Renal pelvis (tissue), 12 donors: ENCODE measurements around the gene RGS9. TPM values are rescaled to one million over a fixed set of nuclear protein-coding genes. Genes with fewer than 3 reads are reported as not detected.
"Not testable (repeated sequence)": the region's sequence is repeated elsewhere in the genome, so short reads cannot be mapped to it uniquely, and the experiment has no call there.

Experiments
- DNase-seq: peaks from one replicate; pipeline ENCODE4 v3.0.0-alpha.2; 2013
- long read RNA-seq, 16 experiments: transcript quantifications; one replicate each; lab custom pipeline, GENCODE V29; 2026
- polyA plus RNA-seq, 3 donors: library from polyadenylated mRNA; unstranded; fragments of 120-200 nt; gene quantifications; one replicate each; pipeline ENCODE4 v1.2.1, GENCODE V29; 2013; ENCODE audit not compliant: insufficient read length in 3 of 3

RGS9 gene
- 10 to 100 TPM; 16.1 to 18.3 (median 16.4) TPM for polyA plus RNA-seq
- long read RNA-seq, donor 1, partial matches to known transcripts: 0 of 3 reads
- long read RNA-seq, donor 1, other reads (novel, unspliced or antisense): 0 of 3 reads
- long read RNA-seq, donor 2, transcript RGS9-212 (3 exons, 2,736 nt): major isoform, 7 of 7 reads
- long read RNA-seq, donor 2, partial matches to known transcripts: 0 of 7 reads
- long read RNA-seq, donor 2, other reads (novel, unspliced or antisense): 0 of 7 reads
- long read RNA-seq, donor 3, partial matches to known transcripts: 0 of 1 reads
- long read RNA-seq, donor 3, other reads (novel, unspliced or antisense): 0 of 1 reads
- long read RNA-seq, donor 4, transcript RGS9-212 (3 exons, 2,736 nt): major isoform, 5 of 12 reads
- long read RNA-seq, donor 4, partial matches to known transcripts: 5 of 12 reads
- long read RNA-seq, donor 4, other reads (novel, unspliced or antisense): 0 of 12 reads
- long read RNA-seq, donor 5, transcript RGS9-212 (3 exons, 2,736 nt): major isoform, 6 of 6 reads
- long read RNA-seq, donor 5, partial matches to known transcripts: 0 of 6 reads
- long read RNA-seq, donor 5, other reads (novel, unspliced or antisense): 0 of 6 reads
- long read RNA-seq, donor 6, partial matches to known transcripts: 0 of 4 reads
- long read RNA-seq, donor 6, other reads (novel, unspliced or antisense): 0 of 4 reads
- long read RNA-seq, donor 7, transcript RGS9-212 (3 exons, 2,736 nt): major isoform, 10 of 14 reads
- long read RNA-seq, donor 7, partial matches to known transcripts: 0 of 14 reads
- long read RNA-seq, donor 7, other reads (novel, unspliced or antisense): 0 of 14 reads
- long read RNA-seq, donor 8, transcript RGS9-212 (3 exons, 2,736 nt): major isoform, 7 of 12 reads
- long read RNA-seq, donor 8, partial matches to known transcripts: 5 of 12 reads
- long read RNA-seq, donor 8, other reads (novel, unspliced or antisense): 0 of 12 reads
- long read RNA-seq, donor 9, transcript RGS9-212 (3 exons, 2,736 nt): major isoform, 7 of 12 reads
- long read RNA-seq, donor 9, partial matches to known transcripts: 0 of 12 reads
- long read RNA-seq, donor 9, other reads (novel, unspliced or antisense): 0 of 12 reads
- long read RNA-seq, donor 10, transcript RGS9-212 (3 exons, 2,736 nt): major isoform, 6 of 8 reads
- long read RNA-seq, donor 10, partial matches to known transcripts: 0 of 8 reads
- long read RNA-seq, donor 10, other reads (novel, unspliced or antisense): 0 of 8 reads
- long read RNA-seq, donor 11, partial matches to known transcripts: 0 of 3 reads
- long read RNA-seq, donor 11, other reads (novel, unspliced or antisense): 0 of 3 reads
- long read RNA-seq, donor 12, partial matches to known transcripts: 0 of 4 reads
- long read RNA-seq, donor 12, other reads (novel, unspliced or antisense): 0 of 4 reads
- long read RNA-seq, donor 13, partial matches to known transcripts: 0 of 3 reads
- long read RNA-seq, donor 13, other reads (novel, unspliced or antisense): 0 of 3 reads
- long read RNA-seq, donor 14: 0 reads
- long read RNA-seq, donor 15: 0 reads
- long read RNA-seq, donor 16, transcript RGS9-212 (3 exons, 2,736 nt): major isoform, 5 of 7 reads
- long read RNA-seq, donor 16, partial matches to known transcripts: 0 of 7 reads
- long read RNA-seq, donor 16, other reads (novel, unspliced or antisense): 0 of 7 reads

GRCh38 chr17:65137021-65137939 lies at the start of gene RGS9:
RGS9 (plus strand) TSS chr17:65137370; CDS start chr17:65137541, 171 bp downstream.
- peak; percentile 84 for DNase-seq

GRCh38 chr17:65088621-65089360 lies 48.4 kb upstream of the RGS9 start:
- DNase-seq: no peak

- DNase-seq: no peak
These were observed 44.9 kb upstream of the RGS9 start for GRCh38 chr17:65092262-65092661.

DNA sequence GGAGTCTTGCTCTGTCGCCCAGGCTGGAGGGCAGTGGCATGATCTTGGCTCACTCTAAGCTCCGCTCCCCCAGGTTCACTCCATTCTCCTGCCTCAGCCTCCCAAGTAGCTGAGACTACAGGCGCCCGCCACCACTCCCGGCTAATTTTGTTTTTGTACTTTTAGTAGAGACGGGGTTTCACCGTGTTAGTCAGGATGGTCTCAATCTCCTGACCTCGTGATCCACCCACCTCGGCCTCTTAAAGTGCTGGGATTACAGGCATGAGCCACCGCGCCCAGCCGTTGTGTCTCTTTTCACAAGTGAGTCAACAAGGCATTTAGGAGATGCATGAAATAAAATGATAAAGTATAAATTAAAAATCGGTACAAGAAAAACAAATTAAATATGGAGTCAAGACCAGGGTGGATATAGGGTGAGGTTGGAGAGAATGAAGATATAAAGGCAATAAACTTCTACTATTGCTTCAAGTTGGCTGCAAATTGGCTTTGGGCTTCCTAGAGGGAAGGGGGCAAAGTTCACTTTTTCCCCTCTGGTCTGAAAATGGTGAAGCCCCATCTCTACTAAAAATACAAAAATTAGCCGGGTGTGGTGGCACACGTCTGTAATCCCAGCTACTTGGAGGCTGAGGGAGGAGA lies 44.3 kb upstream of the RGS9 start:
- DNase-seq: not testable (repeated sequence)

DNA sequence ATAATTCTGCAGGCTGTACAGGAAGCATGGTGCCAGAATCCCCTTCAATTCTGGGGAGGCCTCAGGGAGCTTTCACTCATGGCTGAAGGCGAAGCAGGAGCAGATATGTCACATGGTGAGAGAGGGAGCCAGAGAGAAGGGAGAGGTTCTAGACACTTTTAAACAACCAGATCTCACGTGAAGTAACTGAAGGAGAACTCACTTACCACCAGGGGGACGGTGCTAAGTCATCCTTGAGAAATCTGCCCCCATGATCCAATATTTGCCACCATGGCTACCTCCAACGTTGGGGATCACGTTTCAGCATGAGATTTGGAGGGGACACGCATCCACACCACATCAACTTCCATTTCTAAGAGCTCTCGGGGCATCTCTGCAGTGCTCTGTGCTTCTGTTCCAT lies 43.2 kb upstream of the RGS9 start:
- no peak for DNase-seq

GRCh38 chr17:65095465-65095864 lies 41.7 kb upstream of the RGS9 start:
- no peak for DNase-seq

GRCh38 chr17:65096382-65096781 lies 40.8 kb upstream of the RGS9 start:
- DNase-seq: not testable (repeated sequence)

- no peak for DNase-seq
These were observed 40.1 kb upstream of the RGS9 start for GRCh38 chr17:65097110-65097509.

- no peak for DNase-seq
These were observed 37.7 kb upstream of the RGS9 start for GRCh38 chr17:65099475-65099874.

- no peak for DNase-seq
These were observed 37.2 kb upstream of the RGS9 start for GRCh38 chr17:65099941-65100315.

DNA sequence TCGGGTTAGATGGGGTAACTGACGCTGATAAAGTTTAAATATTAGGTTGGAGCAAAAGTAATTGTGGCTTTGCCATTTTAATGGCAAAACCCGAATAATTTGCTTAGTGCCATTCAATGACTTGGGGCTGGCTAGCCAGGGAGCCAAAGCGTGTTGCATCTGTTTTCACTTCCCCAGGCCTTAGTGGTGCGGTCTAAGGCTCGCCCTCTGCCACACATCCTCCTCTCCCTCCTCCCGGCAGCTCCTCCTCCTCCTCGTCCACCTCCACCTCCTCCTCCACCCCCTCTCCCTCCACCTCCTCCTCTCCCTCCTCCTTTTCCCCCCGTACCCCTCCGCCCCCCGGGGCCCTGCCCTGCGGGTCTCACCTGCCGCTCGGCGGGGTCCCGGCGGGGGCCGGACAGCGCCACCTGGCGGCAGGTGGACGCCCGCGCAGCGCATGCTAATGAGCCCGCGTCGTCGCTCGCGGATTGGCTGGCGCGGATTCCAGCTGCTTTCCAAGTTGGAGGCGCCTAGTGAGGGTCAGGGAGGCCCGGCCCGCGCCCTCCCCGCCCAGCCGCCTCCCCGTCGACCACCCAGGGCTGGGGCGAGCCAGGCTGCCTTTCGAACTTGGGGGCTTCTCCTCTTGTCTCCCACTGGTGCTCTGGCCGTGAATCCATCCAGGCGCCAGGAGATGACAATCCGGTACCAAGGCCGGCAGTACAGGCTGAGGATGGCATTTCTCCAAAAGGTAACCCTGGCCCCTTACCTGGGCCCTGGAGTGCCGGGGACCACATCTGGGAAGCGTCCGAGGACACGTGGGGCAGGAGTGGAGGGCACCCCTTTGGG lies 36.6 kb upstream of the RGS9 start:
- DNase-seq: peak; percentile 81

DNA sequence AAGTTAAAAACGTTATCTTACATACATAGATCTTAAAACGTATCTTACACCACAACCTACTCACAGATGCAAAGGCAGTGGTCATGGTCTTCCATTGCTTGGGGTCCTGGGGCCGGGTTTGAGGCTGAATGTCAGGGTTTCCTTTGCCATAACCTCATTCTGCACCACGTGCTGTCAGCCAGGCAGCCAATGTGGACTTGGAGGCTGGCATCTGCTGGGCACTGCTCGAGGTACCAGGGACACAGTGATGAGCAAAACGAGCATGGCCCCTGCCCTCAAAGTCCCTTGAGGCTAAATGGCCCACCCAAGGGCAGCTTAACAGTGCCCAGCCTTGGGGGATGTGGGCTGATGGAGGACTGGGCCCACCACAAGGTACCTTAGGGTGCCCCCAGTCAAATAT lies 35.8 kb upstream of the RGS9 start:
- no peak for DNase-seq

DNA sequence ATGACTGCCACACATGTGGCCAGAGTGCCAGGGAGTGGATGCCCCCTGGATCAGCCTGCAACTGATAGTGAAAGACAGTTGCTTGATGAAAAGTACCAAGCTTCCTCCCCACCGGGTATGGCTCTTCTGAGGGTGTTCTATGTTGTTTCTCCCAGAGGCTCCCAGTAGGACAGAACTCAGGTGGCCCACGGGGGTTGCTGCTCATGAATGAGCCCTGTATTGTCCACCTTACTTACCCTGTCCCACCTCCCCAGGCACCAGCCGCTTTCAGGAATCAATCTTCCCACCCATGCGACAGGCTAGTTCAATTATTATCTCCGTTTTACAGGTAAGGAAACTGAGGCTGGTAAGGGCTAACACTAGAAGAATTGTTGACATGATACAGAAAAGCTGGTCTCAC lies 34.9 kb upstream of the RGS9 start:
- no peak for DNase-seq

DNA sequence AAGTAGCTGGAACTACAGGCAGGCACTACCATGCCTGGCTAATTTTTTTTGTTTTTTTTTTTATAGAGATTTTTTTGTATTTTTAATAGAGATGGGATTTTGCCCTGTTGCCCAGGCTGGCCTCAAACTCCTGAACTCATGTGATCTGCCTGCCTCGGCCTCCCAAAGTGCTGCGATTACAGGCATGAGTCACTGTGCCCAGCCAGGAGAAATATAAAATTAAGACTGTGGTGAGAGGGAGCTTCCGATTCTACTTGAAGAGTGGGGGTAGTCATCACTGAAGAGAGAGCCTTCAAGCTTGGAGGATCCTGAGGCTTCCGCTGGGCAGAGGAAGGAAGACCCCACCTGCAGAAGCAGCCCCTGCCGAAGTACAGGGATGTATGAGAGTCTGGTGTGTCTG lies 34.4 kb upstream of the RGS9 start:
- no peak for DNase-seq

GRCh38 chr17:65103431-65103830 lies 33.7 kb upstream of the RGS9 start:
- DNase-seq: no peak

- DNase-seq: no peak
These were observed 33.3 kb upstream of the RGS9 start for GRCh38 chr17:65103896-65104295.

DNA sequence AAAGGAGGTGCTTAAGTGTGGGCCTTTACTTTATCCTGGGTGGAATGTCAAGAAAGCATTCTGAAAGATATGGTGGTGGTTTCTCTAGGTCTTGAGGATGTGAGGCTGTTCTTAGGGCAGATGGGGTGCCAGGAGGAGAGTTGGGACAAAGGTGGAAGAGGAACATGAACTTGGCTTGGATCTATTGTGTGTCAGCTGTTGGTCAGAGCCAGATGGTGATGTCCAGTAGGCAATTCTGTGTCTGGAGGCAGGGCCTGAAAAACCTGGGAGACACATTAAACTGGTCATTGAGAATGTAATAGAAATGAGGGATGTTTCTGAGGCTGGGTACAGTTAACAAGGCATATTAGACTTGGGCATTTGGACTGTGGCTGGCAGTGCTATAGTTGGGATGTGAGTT lies 32.6 kb upstream of the RGS9 start:
- DNase-seq: no peak

DNA sequence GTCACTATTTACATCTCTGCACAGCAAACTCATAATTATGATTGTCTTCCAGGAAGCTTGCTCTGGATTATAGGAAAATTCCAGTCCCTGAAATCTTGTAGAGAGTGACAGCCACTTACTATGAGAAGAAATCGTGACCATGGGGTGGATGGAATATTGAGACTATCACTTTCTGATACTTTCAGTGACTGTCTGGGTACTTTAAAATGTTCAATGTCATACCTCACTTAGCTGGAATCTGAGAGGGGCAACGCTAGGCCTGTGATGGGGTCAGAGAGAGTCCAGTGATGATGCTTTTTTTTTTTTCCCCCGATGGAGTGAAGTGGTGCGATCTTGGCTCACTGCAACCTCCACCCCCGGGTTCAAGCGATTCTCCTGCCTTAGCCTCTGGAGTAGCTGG lies 32.2 kb upstream of the RGS9 start:
- DNase-seq: no peak
